HG03520 (cell line): ENCODE data around the gene RPN2.

ENCODE experiments used
- ATAC-seq: cut with Tn5 transposase; IDR thresholded peaks from one replicate; pipeline ENCODE4 v1.9.1; 2021; ENCODE audit warnings: mild to moderate bottlenecking, moderate library complexity; ENCODE audit not compliant: unreplicated experiment

RPN2 gene

GRCh38 chr20:37209193-37209592, 30.1 kb downstream of the RPN2 start:
- no peak for ATAC-seq

GRCh38 chr20:37209661-37210314, 30.7 kb downstream of the RPN2 start:
- ATAC-seq, result no peak

GRCh38 chr20:37218441-37218840, 39.3 kb downstream of the RPN2 start:
- no peak for ATAC-seq

DNA sequence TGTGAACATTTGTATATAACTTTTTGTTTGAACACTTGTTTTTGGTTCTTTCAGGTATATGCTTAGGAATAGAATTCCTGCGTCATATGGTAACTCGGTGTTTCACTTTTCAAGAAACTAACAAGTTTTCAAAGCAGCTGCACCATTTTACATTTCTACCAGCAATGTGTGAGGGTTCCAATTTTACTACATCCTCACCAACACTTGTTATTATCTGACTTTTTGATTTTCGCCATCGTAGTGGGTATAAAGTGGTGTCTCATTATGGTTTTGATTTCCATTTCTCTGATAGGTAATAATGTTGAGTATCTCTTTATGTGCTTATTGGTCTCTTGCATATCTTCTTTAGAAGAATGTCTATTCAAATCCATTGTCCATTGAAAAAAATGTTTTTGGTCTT, 39.8 kb downstream of the RPN2 start:
- ATAC-seq, result no peak

DNA sequence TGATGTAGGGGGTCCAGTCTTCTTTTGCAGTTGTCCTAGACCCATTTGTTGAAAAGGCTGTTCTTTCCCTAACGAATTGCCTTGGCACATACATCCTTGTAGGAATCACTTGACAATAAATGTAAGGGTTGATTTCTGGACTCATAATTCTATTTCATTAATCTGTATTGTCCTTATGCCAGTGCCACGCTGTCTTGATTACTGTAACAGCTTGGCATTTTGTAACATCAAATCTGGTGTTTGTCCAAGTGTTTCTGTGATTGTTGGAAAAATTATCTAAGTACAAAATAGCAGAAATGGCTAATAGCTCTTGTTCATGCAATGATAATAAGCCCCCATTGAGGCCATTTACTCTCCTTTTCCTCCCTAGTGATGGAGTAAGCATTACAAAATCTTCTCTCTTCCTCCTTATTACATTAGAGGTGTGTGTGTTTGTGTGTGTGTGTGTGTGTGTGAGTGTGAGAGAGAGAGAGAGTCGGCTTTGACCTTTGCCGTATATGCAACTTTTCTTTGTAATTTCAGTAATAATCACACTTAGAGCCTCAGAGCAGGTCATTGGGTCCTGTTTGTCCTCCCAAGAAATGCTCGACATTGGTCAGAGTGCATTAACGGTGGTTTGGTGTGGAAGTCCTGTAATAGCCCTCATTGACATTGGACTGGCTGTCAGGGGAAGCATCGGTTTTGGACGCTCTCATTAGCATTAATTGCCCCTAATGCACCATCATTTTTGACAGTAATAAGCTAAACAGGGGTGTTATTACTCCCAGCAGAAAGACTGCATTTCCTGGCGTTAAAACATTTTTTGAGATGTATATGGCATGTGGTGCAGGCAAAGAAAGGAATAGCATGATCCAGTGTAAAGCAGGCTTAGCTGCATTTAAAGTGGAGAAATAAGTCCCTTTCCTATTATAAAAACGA, 40.9 kb downstream of the RPN2 start:
- ATAC-seq, result no peak

GRCh38 chr20:37220731-37221130, 41.6 kb downstream of the RPN2 start:
- ATAC-seq, result no peak

- no peak for ATAC-seq
These were observed 43.0 kb downstream of the RPN2 start for GRCh38 chr20:37222086-37222485.

- ATAC-seq, result no peak
These were observed 43.9 kb downstream of the RPN2 start for GRCh38 chr20:37223053-37223452.

GRCh38 chr20:37225146-37225545, 46.0 kb downstream of the RPN2 start:
- no peak for ATAC-seq

DNA sequence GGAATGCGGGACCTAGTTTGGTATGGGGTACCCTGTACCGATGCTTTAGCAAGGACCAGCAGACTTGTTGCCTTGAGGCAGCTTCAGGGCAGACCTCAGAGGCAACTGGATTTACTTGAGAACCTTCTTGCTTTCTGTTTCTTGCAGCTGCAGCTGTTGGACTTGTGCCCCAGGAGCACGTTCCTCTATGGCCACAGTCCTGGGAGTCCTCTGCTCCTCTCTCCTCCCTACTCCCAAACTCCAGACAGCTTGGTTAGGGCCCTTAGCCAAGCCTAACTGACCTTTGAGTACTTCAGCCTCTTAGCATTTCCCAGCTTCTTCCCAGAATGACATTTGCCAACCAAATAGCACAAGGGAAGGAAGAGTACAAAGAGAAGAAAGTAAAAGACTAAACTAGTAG, 47.8 kb downstream of the RPN2 start:
- ATAC-seq, result no peak

GRCh38 chr20:37228082-37228481, 49.0 kb downstream of the RPN2 start:
- ATAC-seq, result no peak

GRCh38 chr20:37228656-37229055, 49.5 kb downstream of the RPN2 start:
- ATAC-seq, result no peak

GRCh38 chr20:37229357-37229756, 50.2 kb downstream of the RPN2 start:
- ATAC-seq, result no peak

DNA sequence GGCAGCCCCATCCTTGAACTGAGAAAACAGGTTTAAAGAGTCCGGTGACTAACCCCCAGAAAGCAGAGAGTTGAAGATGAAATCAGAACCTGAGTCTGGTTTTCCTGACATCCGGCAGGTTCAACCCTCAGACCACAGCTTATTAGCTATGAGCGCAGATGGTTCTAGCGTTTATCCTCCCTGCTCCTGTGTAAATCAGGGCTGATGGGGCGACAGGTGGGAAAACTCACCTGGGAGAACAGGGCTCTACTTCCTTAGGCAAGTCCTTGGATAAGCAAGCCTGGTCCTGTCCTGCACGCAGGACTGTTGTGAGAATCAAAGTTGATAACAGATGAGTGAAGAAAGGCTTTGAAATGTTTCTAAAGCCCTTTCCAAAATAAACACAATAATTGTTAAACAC, 51.1 kb downstream of the RPN2 start:
- ATAC-seq, result no peak

DNA sequence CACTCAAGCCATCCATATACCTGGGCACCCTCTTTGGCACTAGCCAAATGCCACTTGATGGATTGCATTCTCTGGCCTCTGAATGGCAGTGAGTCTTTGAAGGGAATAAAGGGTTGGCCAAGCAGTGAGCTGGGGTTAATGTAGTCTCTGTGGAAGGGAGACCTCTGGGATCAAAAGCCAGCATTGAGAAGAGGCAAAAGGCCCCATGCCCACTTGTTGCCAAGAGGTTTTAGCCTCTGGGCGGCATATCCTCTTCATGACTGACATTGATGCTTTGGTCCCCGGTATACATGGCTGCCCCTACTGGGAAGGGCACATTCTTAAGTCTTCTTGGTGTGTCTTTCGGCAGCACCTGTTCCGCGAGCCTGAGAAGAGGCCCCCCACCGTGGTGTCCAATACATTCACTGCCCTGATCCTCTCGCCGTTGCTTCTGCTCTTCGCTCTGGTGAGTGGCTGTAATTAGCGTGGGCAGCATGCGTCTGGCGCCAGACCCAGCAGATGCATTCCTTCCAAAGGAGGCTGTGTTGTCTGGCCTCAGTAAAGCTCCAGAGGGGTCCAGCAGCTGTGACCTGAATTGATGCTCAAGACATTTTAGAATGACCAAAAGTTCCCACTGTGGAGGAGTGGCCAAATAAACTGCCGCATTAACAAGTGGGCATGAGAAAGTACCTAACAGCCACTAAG, 53.0 kb downstream of the RPN2 start:
- ATAC-seq, result no peak

DNA sequence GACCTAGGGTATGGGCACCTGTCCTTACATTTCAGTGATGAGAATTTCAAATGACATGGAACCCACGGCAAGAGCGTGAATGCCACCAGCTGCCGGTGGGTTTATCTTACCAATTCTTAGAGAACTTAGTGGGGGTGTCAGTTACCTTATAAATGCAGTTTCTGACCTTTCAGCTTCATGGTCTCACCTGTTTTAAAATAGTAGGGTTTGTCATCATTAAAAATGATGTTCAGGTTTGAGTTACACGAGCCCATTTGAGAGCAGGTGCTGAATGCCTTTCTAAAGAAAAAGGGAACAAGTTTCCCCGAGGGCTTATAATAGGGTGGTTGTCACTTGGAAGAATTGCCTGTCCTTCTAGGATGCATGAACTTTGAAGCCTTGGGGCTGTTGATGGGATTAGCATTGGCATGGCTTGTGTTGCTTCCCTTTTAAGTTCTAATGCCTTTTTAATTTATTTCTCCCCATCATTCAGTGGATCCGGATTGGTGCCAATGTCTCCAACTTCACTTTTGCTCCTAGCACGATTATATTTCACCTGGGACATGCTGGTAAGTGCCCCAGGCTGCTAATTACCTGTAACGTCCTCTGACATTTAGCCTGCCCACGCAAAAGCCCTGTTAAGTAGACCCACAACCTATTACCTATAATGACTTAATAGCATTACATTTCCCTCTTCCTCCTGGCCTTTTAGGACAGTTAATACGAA, 54.6 kb downstream of the RPN2 start:
- no peak for ATAC-seq

DNA sequence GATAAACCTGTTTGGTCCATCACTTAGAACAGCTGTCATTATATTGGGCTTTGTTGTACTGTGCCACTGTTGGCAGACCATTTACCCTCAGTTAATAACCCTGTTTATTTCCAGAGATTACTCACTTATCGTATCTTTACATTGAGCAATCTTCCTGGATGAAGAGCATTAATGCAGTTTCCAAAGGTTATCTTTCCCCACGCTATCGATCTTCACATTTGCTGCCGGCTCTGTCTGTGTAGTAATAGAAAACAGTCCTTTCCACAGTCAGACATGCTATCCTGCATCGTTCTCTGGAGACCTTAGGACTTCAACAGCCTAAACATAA, 55.1 kb downstream of the RPN2 start:
- ATAC-seq, result no peak

- no peak for ATAC-seq
These were observed 55.9 kb downstream of the RPN2 start for GRCh38 chr20:37235065-37235464.

DNA sequence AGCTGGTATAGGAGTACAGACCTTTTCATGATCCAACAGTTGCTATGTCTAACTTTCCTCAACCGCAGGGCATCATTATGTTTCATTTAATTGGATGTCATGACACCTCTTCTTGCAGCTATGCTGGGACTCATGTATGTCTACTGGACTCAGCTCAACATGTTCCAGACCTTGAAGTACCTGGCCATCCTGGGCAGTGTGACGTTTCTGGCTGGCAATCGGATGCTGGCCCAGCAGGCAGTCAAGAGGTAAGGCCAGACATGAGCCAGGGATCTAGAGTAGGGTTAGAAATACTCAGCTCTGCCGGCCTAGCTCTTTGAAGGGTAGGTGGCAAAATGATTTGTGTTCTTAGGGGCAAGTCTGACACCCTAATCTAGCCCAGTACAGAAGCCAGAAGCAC, 57.3 kb downstream of the RPN2 start:
- ATAC-seq, result no peak

DNA sequence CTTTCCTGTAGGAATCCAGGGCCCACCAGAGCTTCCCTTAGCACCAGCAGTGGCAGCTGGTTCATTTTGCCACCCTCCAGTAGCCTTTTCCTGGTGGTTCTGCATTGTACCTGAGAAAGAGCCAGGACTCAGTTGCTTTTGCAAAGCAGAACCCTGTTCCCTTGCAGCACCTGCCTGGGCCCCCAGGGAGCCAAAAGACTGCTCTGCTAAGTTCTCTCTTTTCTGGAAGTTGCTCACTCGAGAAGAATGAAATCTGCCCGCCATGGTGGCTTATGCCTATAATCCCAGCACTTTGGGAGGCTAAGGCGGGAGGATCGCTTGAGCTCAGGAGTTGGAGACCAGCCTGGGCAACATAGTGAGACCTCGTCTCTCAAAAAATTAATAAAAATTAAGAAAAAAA, 58.5 kb downstream of the RPN2 start:
- no peak for ATAC-seq

GRCh38 chr20:37238426-37238825, 59.3 kb downstream of the RPN2 start:
- ATAC-seq, result no peak
